GM12878 (cell line): ENCODE measurements around the gene CD209. TPM values are rescaled to one million over a fixed set of nuclear protein-coding genes. Genes with fewer than 3 reads are reported as not detected.

Experiments used
- ATAC-seq: fragments of 200-7000 bp; cut with Tn5 transposase; 3 replicates; pipeline ENCODE4 v1.9.1; 2020; ENCODE audit warnings: mild to moderate bottlenecking, moderate library complexity
- BruUV-seq: library from RNA; stranded (reverse); fragments of 400-500 nt; replicated peaks from 2 replicates; lab custom pipeline; 2021; lab: Mats Ljungman, UMichigan
- CTCF ChIA-PET: fragments of 300-600 bp; sonication (Branson Sonifier 250); formaldehyde crosslinking; extraction: SDS; loops from one replicate; lab custom pipeline; 2021; ENCODE audit warnings: inconsistent platforms; lab: Yijun Ruan, JAX
- POLR2A ChIA-PET: fragments of 350-600 bp; formaldehyde crosslinking; extraction: SDS; loops from one replicate; lab custom pipeline; 2021; ENCODE audit warnings: inconsistent platforms; lab: Charles Lee
- RAD21 ChIA-PET: fragments of 300-600 bp; sonication (Branson Sonifier 250); formaldehyde crosslinking; loops from one replicate; lab custom pipeline; 2023; ENCODE audit warnings: antibody characterized with exemption; ENCODE audit not compliant: unreplicated experiment; lab: Charles Lee
- SMC1A ChIA-PET: fragments of 300-600 bp; sonication (Branson Sonifier 250); formaldehyde crosslinking; loops from one replicate; lab custom pipeline; 2023; ENCODE audit not compliant: unreplicated experiment, uncharacterized antibody; lab: Charles Lee
- DNase-seq: peaks from one replicate; pipeline ENCODE4 v3.0.0-alpha.2; 2011; ENCODE audit warnings: low read depth, low spot score
- FAIRE-seq: peaks from 3 replicates; lab custom pipeline; 2011; peaks lifted over from hg19 to GRCh38; lab: Jason Lieb, UNC
- H2AFZ ChIP-seq: 2 replicates; pipeline ENCODE4 v1.6.0; 2011; ENCODE audit warnings: low read depth, low read length, control low read depth; ENCODE audit not compliant: control insufficient read depth
- H3K27ac ChIP-seq: 2 replicates; pipeline ENCODE4 v1.5.1; 2011; ENCODE audit warnings: control low read depth; ENCODE audit not compliant: control insufficient read depth, insufficient read depth
- H3K27me3 ChIP-seq, 2 experiments: replicated peaks in 1 of 2; 2 replicates each; pipeline versions ENCODE4 v1.6.0 to v1.6.1; 2011; ENCODE audit warnings: low read length in 1 of 2; ENCODE audit not compliant: control insufficient read depth in 2 of 2, insufficient read depth in 2 of 2
- H3K36me3 ChIP-seq, 2 experiments: 2 replicates each; pipeline ENCODE4 v1.5.1; 2011; ENCODE audit warnings: low read length in 1 of 2; ENCODE audit not compliant: control insufficient read depth in 2 of 2, insufficient read depth in 2 of 2
- H3K4me1 ChIP-seq: 2 replicates; pipeline ENCODE4 v1.6.1; 2011; ENCODE audit warnings: mild to moderate bottlenecking, low read length, moderate library complexity, mixed read lengths; ENCODE audit not compliant: control insufficient read depth, insufficient read depth
- H3K4me2 ChIP-seq: 2 replicates; pipeline ENCODE4 v1.6.0; 2011; ENCODE audit warnings: control low read depth; ENCODE audit not compliant: control insufficient read depth, insufficient read depth
- H3K4me3 ChIP-seq: fragments of 200-600 bp; sonication (generic); 2 replicates; pipeline ENCODE4 v1.5.1; 2016
- H3K79me2 ChIP-seq: 2 replicates; pipeline ENCODE4 v1.6.0; 2011; ENCODE audit warnings: low read length; ENCODE audit not compliant: control insufficient read depth, insufficient read depth
- H3K9ac ChIP-seq: 2 replicates; pipeline ENCODE4 v1.8.0; 2011; ENCODE audit warnings: low read length, control low read depth, mixed read lengths; ENCODE audit not compliant: control insufficient read depth, insufficient read depth
- H3K9me3 ChIP-seq: replicated peaks from 3 replicates; pipeline ENCODE4 v1.5.1; 2011; ENCODE audit warnings: mild to moderate bottlenecking, low read length; ENCODE audit not compliant: control insufficient read depth, insufficient read depth
- H4K20me1 ChIP-seq: 2 replicates; pipeline ENCODE4 v1.6.0; 2011; ENCODE audit not compliant: control insufficient read depth, insufficient read depth
- ELK1 ChIP-seq: IDR thresholded peaks from 2 replicates; pipeline ENCODE4 v1.6.1; 2012; ENCODE audit warnings: low read depth, low read length, improper control_type of control experiment
- GABPA ChIP-seq: IDR thresholded peaks from 2 replicates; pipeline ENCODE4 v1.6.1; 2014; ENCODE audit warnings: antibody characterized with exemption, low read depth, mild to moderate bottlenecking, inconsistent platforms
- GATAD2B ChIP-seq: fragments of 450-650 bp; conservative IDR thresholded peaks from 2 replicates; pipeline ENCODE4 v1.6.1; 2017; ENCODE audit warnings: low read depth, mild to moderate bottlenecking, moderate library complexity
- JUND ChIP-seq: IDR thresholded peaks from 2 replicates; pipeline ENCODE4 v1.6.1; 2012; ENCODE audit warnings: low read depth, mild to moderate bottlenecking, low read length, improper control_type of control experiment, moderate library complexity
- KDM1A ChIP-seq: fragments of 200-600 bp; sonication (generic); IDR thresholded peaks from 2 replicates; pipeline ENCODE4 v1.6.1; 2016; ENCODE audit warnings: borderline replicate concordance
- KLF5 ChIP-seq: fragments of 450-650 bp; IDR thresholded peaks from 2 replicates; pipeline ENCODE4 v1.6.1; 2014; ENCODE audit warnings: mild to moderate bottlenecking; ENCODE audit not compliant: partially characterized antibody
- POU2F2 ChIP-seq: IDR thresholded peaks from 3 replicates; pipeline ENCODE4 v1.6.1; 2011; ENCODE audit warnings: low read depth, mild to moderate bottlenecking, low read length, borderline replicate concordance
- SP1 ChIP-seq: IDR thresholded peaks from one replicate; pipeline ENCODE4 v1.6.1; 2011; ENCODE audit warnings: low read depth, low read length
- YY1 ChIP-seq: IDR thresholded peaks from 2 replicates; pipeline ENCODE4 v1.6.1; 2011; ENCODE audit warnings: low read depth, mild to moderate bottlenecking, low read length
- ZNF384 ChIP-seq: IDR thresholded peaks from 2 replicates; pipeline ENCODE4 v1.6.1; 2012; ENCODE audit warnings: low read depth, mild to moderate bottlenecking, low read length, improper control_type of control experiment, borderline replicate concordance
- WGBS: methylation state at CpG from one replicate; pipeline ENCODE4 v1.1.6; 2016; ENCODE audit warnings: low lambda C conversion rate; ENCODE audit not compliant: insufficient replicate concordance, insufficient coverage; ENCODE audit errors: missing lambda C conversion rate; 5-methylcytosine and 5-hydroxymethylcytosine counted together
- in situ Hi-C: fragments of 300-500 bp; cut with MboI; formaldehyde crosslinking; loops from 9 replicates; pipeline ENCODE4 v1.14.3; 2018; ENCODE audit warnings: mixed read lengths
- intact Hi-C: fragments of 100-400 bp; cut with micrococcal nuclease; formaldehyde crosslinking; loops from one replicate; pipeline ENCODE4 v1.14.2; 2022; ENCODE audit not compliant: unreplicated experiment
- polyA plus RNA-seq, 11 experiments: library from polyadenylated mRNA; depleted of rRNA in 4 of 11; unstranded in 6 of 11; stranded (reverse) in 5 of 11; fragments of >200 nt; fragmentation: Nextera tagmentation in 4 of 11; fragmentation: Illumina TruSeq in 1 of 11; extraction: Ambion mirVana in 4 of 11; extraction: Trizol in 1 of 11; gene quantifications; 1 replicate in 1 of 11; 2 replicates in 10 of 11; pipeline versions ENCODE4 v1.2.1 to v1.2.3, GENCODE V29; 2011 to 2016; ENCODE audit warnings: inconsistent platforms in 2 of 11, missing spikeins in 2 of 11, low read depth in 1 of 11
- total RNA-seq, 4 experiments: library from RNA; depleted of rRNA in 3 of 4; stranded (reverse); fragments of >200 nt in 3 of 4; fragmentation: Illumina TruSeq in 1 of 4; extraction: Trizol in 1 of 4; gene quantifications; 2 replicates each; pipeline versions ENCODE4 v1.2.1 to v1.2.3, GENCODE V29; 2013 to 2021
- TF ChIP-seq, protein P1 (sequence below): fragments of 450-650 bp; IDR thresholded peaks from 2 replicates; pipeline ENCODE4 v1.6.1; 2016; ENCODE audit warnings: mild to moderate bottlenecking, moderate library complexity, borderline replicate concordance

CD209 gene
- total and polyA plus RNA-seq, 10 of the 15 experiments (the other 5 are each of a cell fraction or from before 2014, with no cell fraction given), result 0.04 to 0.21 (median 0.10) TPM; not detected in 3

DNA sequence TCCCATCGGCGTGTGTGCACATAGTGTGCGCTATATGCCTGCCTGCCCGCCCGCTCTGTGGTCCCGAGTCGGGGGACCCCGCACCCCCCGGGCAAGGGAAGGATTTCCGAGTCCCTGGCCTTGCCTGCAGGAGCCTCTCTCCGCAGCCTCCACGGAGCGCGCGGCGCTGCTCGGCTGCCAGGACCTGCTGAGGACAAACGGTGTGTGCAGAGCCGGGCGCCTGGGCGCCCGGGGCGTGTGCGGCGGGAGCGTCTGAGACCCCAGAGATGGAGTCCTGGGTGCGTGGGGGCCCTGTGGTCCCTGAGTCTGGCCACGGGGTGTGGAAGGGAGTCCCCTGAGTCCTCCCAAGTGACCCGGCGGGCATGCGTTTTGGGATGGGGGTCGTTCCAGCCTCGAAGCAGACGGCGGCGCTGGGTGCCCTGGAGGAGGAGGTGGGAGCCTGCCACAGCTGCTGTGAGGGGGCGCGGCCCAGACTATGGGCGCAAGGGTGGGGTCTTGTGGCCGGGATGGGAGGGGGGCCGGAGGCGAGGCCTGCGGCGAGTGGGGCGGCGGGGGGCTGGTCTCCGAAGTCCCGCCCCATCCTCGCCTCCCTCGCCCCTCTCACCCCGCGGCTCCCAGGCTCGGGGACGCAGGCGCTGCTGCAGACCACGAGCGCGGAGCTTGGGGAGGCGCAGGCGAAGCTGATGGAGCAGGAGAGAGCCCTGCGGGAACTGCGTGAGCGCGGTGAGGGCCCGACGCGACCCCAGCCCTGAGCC is 41.0 kb upstream of the CD209 start:
- CTCF ChIA-PET, result no interaction called here
- 17% methylated on average over 35 of the region's 67 CpGs for WGBS
- H2AFZ ChIP-seq, result no peak overlapping the region
- no peaks in the 10 kb centered on the region; the same call in 2 of the 3 replicates for H3K9me3 ChIP-seq
- in situ Hi-C loops (no loop called here), intact Hi-C loops (no loop called here)
- no peak overlapping the region for H3K9ac ChIP-seq
- RAD21 ChIA-PET, result no interaction called here
- FAIRE-seq (no peak), DNase-seq (no peak), ATAC-seq (no peak)
- no peaks in the 10 kb centered on the region for H3K79me2 ChIP-seq
- POLR2A ChIA-PET, result no interaction called here
- no peak for TF ChIP-seq ZNF384
- TF ChIP-seq JUND, result no peak
- TF ChIP-seq SP1, result no peak
- TF ChIP-seq KLF5, result no peak
- no peaks in the 10 kb centered on the region; the same call in 1 of the 2 replicates for H3K4me1 ChIP-seq
- peaks cover 3 to 6% of the 10 kb centered on the region in 2 experiments for H3K27me3 ChIP-seq
- no TSS peak for BruUV-seq
- no peaks in the 10 kb centered on the region for H3K36me3 ChIP-seq
- H3K4me3 ChIP-seq, result no peak overlapping the region
- H3K27ac ChIP-seq, result no peak overlapping the region
- SMC1A ChIA-PET, result no interaction called here
- no peaks in the 10 kb centered on the region for H4K20me1 ChIP-seq
- no peak overlapping the region for H3K4me2 ChIP-seq

DNA sequence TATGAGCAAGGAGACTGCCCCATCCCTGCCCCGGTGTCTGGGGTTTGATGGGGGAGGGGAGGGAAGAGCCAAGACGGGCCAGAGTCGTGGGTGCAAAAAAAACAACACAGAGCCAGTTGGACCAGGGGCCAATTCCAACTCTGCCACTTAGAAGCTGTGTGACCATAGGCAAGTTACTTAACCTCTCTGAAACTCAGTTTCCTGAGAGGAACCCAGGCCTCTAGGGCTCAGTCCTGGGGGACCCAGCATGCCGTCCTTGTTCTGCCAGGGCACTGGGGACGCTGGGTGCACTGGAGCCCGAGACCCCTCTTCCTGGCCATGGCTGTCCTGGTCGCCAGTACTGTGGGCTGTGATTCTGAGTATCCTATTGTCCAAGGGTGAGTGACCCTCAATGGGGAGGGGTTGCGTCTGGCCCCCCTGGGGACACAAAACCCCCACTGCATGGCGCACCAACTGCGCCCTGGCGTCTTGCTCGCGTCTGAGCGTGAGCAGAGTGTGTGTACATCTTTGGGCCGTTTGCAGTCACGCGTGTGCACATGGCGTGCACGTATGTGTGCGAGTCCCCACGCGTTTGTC is 40.4 kb upstream of the CD209 start:
- Histone ChIP-seq H3K79me2 (no peaks in the 10 kb centered on the region), H3K9ac (no peak overlapping the region), H3K27me3 (peaks cover 3 to 6% of the 10 kb centered on the region in 2 experiments), H3K4me2 (no peak overlapping the region), H3K9me3 (no peaks in the 10 kb centered on the region; the same call in 2 of the 3 replicates), H2AFZ (no peak overlapping the region), H3K27ac (no peak overlapping the region), H3K36me3 (no peaks in the 10 kb centered on the region), H3K4me1 (no peaks in the 10 kb centered on the region; the same call in 1 of the 2 replicates), H4K20me1 (no peaks in the 10 kb centered on the region), H3K4me3 (no peak overlapping the region)
- ChIA-PET POLR2A (no interaction called here), CTCF (no interaction called here), RAD21 (interaction anchor here (0.5 to 1.5 kb wide), 2 partner anchors 12 to 17 kb away, joined by 3 to 4 read pairs; no protein-coding TSS in a partner anchor), SMC1A (no interaction called here)
- BruUV-seq, result no TSS peak
- in situ Hi-C loops, result no loop called here
- intact Hi-C loops, result no loop called here
- FAIRE-seq (no peak), ATAC-seq (no peak), DNase-seq (no peak)
- WGBS, result 11% methylated on average over 22 of the region's 22 CpGs
- no peak for TF ChIP-seq KDM1A
- TF ChIP-seq ELK1, result no peak
- no peak for TF ChIP-seq GATAD2B
- TF ChIP-seq POU2F2, result no peak
- TF ChIP-seq, protein P1, sequence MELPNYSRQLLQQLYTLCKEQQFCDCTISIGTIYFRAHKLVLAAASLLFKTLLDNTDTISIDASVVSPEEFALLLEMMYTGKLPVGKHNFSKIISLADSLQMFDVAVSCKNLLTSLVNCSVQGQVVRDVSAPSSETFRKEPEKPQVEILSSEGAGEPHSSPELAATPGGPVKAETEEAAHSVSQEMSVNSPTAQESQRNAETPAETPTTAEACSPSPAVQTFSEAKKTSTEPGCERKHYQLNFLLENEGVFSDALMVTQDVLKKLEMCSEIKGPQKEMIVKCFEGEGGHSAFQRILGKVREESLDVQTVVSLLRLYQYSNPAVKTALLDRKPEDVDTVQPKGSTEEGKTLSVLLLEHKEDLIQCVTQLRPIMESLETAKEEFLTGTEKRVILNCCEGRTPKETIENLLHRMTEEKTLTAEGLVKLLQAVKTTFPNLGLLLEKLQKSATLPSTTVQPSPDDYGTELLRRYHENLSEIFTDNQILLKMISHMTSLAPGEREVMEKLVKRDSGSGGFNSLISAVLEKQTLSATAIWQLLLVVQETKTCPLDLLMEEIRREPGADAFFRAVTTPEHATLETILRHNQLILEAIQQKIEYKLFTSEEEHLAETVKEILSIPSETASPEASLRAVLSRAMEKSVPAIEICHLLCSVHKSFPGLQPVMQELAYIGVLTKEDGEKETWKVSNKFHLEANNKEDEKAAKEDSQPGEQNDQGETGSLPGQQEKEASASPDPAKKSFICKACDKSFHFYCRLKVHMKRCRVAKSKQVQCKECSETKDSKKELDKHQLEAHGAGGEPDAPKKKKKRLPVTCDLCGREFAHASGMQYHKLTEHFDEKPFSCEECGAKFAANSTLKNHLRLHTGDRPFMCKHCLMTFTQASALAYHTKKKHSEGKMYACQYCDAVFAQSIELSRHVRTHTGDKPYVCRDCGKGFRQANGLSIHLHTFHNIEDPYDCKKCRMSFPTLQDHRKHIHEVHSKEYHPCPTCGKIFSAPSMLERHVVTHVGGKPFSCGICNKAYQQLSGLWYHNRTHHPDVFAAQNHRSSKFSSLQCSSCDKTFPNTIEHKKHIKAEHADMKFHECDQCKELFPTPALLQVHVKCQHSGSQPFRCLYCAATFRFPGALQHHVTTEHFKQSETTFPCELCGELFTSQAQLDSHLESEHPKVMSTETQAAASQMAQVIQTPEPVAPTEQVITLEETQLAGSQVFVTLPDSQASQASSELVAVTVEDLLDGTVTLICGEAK, result no peak
- TF ChIP-seq GABPA, result no peak
- no peak for TF ChIP-seq YY1
